NCI-H1436 (cell line): ENCODE data around the gene RANBP1.

ENCODE experiments used
- DNase-seq: peaks from one replicate; lab custom pipeline; 2025; lab: John Stamatoyannopoulos, UW

RANBP1 gene

DNA sequence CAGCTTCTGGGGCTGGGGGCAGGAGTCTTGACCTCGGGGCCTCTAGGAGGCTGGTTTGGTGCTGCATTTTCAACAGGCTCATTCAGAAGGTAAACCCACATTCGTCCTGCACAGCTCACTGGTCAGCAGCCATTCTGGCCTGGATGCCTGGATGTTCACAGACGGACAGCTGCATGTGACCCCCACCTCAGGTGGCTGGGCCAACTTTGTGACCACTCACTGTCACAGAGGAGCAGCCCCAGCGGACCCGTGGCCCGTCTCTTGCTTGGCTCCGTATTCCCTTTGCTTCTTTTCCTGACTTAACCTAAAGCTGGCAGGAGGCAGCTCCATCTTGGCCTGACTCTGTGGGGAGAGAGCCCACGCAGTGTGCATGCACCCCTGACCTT is 27.6 kb upstream of the RANBP1 start:
- no peak for DNase-seq

DNA sequence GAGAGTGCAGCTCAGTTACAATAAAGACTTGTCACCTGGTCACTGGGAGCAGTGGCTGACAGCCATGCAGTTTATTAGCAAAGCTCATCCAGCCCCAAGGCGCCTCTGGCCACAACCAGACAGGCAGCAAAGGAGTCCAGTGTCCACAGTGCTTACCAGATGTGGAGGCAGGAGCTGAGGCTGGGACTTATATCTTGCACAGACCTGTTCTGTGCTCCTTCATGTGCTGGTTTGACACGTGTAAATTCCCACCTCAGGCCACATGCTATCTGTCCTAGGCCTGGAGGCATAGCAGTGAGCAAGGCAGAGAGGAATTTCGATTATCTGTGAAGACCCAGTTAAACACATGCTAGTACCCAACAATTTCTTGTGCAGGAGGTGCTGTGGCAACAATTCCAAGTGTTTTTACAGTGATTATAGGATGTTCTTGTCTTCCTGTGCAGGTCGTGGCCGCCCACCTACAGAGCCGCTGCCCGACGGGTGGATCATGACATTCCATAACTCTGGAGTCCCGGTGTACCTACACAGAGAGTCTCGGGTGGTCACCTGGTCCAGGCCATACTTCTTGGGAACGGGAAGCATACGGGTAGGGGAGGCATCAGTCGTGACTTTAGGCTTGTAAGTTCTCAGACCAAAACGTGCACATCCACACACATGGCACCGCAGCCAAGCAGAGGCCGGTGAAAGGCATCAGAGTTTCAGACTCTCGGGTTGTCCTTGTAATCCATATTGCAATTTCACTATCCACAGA is 26.5 kb upstream of the RANBP1 start:
- no peak for DNase-seq

DNA sequence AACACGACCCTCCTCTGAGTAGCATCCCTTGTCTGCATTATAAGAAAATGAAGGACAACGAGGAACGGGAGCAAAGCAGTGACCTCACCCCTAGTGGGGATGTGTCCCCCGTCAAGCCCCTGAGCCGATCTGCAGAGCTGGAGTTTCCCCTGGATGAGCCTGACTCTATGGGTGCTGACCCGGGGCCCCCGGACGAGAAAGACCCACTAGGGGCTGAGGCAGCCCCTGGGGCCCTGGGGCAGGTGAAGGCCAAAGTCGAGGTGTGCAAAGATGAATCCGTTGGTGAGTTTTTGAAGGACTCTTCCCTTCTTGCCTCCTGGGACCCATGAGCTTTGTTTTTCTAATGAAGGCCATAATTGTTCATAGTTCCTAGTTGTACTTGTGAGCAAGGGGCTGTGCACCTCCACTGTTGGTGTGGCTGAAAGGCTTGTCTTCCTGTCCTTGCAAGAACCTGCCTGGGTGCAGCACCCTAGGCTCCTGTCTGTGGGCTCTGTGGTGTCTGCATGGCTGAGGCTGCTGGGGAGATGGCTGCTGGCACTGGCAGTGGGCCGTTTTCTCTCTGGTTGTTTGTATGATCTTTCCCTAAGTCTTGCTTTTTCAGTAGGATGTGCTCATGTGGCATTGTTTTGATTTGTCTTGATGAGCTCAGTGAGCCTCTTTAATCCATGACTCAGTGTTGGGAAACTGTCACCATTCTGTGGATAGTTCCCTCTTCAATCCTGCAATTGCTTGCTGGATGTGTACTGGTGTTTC is 25.8 kb upstream of the RANBP1 start:
- no peak for DNase-seq

DNA sequence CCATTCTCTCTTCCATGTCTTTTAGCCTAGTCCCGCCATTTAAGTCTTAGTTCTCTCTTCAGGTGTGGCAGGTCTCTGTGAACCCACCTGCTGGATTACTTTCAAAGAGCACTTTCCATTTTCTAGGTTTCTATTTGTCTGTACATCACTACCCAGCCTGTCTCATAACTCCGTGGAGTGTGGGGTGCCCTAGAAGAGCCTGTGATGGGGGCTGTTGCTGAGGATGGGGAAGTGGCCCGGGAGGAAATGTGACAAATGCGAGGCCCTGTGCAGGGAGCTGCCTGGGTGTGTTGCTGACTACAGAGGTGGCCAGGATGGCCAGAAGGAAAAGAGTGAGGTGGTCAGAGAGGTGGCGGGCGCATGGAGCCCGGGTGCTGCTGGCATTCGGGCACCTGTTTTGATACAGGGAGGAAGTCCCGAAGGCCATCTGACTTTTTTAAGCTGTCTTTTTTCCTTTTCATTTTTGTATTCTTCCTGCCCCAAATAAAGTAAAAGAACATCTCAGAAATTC is 25.1 kb upstream of the RANBP1 start:
- DNase-seq, result no peak

DNA sequence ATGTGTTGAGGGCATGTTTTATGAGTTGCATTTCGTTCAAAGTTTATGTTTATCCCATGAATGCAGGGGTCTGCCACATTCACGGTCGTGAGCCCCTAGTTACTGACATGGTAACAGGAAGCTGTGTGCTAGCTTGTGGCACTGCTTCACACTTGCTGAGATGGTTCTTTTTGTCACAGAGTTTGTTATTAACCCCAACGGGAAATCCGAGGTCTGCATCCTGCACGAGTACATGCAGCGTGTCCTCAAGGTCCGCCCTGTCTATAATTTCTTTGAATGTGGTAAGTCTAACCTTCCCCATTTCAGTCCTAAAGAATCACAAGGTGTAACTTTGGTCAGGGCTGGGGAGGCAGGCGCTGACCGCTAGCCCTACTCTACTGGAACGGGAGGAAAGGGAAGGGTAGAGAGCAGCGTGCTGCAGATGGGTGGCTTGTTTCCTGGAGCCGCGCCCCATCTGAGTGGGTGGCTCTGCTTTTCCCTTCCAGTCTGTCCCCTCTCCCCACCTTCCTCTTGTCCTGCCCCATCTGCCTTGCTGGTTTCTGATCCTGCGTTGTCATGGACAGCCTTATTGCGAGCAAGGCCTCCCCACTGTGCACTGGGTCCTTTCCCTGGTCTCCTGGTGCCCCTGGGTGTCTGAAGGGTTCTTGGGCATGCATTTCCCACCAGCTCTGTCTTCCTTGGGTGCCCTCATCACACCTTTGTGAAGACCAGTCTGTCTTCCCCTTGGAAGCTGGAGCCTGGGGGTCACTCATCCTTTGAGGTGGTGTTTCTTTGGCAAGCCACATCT is 24.0 kb upstream of the RANBP1 start:
- DNase-seq, result no peak

DNA sequence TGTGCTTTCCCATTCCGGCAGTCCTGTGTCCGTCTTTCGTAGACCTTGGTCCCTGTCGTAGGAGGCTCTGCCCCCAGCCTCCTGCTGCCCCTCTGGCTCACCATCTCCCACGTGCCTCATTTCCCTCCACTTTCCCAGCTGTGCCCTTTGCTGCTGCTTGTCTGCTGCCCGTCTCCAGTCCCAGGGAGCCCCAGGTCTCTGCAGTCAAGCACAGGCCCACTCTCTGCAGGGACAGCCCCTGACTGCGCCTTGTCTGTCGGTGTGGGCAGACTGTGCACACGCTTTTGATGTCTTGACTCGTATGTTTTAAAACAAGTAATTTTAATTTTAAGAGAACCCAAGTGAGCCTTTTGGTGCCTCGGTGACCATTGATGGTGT is 23.4 kb upstream of the RANBP1 start:
- no peak for DNase-seq

DNA sequence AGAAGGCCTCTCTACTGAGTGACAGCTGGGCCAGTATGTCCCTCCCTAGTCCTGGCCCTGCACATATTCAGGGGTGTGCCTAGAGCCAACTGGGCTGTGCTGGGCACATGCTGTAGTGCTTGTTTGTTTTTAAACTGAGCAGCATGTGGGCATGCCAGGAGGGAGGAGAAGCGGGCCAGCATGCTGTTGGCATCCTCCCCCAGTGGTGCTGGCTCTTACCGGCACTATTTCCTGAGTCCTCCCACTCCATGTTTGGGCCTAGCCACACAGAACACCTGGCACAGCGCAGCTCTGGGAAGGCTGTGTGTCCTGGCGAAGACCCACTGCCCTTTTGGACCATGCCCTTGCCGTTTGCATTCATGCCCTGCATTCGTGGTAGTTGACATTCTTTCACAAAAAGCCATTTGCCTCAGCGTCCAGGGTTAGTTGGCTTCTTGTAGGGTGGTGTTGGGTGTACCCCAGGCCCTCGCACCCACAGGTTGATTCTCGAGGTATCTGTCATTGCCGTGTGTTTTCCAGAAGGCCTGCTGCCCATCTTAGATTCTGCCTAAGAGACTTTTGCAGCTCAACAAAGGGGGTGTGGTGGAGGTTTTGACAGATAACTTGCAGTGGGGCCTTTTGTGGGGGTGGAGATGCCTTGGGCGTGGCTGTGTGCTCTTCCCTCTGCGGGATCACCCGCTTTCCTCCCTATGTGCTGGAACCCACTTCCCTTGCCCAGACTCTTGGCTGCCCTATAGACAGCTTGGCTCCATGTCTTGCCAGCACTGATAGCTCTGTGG is 22.3 kb upstream of the RANBP1 start:
- DNase-seq, result no peak

DNA sequence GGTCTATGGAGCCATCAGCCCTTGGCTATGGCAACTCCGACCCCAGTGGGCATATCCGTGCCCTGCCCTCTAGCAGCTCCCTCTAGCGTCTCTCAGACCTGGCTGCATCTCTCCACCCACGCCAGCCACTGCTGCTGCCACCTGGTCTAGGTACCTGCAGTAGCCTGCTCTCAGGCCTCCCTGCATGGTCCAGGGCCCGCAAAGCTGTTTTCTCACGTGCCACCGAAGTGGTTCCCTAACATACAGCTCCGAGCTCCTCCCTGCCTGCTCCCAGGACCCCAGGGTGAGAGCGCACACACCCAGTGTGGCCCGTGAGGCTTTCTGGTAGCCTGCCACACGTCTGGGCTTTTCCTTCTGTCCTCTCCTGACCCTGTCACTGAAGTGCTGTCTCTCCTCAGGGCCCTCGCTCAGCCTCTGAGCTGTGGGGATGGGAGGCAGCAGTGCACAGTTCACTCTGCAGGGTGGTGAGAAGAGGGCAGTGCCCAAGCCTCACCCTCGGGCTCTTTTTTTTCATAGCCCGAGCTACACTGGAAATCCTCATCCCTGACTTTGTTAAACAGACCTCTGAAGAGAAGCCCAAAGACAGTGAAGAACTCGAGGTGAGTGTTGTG is 21.6 kb upstream of the RANBP1 start:
- no peak for DNase-seq

DNA sequence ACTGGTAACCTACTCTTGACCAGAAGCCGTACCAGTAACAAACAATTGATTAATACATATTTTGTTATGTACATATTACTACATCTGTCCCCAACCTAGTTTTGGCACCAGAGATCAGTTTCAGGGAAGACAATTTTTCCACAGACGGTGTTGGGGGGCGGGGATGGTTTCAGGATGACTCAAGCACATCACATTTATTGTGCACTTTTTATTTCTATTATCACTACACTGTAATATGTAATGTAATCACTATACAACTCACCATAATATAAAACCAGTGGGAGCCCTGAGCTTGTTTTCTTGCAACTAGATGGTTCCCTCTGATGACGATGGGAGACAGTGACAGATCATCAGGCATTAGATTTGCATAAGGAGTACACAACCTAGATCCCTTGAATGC is 20.4 kb upstream of the RANBP1 start:
- no peak for DNase-seq

DNA sequence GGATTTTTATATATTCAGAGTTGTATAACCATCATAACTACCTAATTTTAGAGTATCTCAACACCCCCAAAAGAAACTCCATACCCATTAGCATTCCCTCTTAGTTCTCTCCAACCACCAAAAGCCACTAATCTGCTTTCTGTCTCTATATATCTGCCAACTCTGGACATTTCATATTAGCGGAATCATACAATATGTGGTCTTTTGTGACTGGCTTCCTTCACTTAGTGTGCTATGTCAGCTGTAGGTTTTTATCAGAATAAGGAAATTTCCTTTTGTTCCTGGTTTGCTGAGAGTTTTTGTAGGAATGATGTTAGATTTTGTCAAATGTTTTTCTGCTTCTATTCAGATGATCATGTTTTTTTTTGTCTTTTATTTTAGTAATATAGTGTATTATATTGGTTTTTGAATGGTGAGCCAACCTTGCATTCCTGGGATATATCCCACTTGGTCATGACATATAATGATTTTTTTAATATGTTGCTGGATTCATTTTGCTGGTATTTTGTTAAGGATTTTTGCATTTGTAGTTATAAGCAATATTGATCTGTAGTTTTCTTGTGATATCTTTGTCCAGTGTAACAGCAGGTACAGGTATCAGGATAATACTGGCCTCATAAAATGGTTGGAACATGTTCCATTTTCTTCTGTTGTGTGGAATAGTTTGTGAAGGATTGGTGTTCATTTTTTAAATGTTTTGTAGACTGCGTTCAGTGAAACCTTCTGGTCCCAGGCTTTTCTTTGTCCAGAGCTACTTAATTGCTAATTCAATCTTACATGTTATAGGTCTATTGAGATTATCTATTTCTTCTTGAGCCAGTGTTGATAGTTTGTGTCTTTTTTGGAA is 19.1 kb upstream of the RANBP1 start:
- DNase-seq, result no peak

DNA sequence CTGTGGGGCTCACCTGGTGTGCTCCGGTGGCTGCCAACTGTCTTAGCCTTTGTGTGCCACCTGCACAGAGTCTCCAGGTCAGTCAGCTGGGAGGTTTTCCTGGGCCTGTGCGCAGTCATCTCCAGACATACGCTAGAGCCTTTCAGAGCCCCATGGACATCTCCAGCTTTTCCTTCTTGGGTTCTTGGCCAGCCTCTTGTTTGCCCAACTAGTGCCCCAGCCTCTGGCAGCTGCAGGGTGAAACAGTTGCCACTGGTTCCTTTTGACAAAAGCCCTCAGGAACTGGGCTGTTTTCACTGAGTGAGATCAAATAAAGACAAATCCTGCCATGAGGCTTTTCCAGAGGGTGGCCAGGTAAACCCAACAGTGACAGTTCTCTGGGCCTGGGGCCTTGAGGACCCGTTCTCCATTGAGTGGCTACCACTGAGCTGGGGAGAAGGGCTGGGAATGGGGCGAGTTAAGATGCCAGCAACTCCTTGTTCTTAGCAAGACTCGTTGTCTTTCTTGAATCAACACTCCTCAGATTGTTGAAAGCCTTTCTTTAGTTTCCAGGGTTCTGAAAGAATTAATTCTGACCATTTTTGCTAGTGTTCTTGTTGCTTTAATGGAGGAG is 16.7 kb upstream of the RANBP1 start:
- no peak for DNase-seq

DNA sequence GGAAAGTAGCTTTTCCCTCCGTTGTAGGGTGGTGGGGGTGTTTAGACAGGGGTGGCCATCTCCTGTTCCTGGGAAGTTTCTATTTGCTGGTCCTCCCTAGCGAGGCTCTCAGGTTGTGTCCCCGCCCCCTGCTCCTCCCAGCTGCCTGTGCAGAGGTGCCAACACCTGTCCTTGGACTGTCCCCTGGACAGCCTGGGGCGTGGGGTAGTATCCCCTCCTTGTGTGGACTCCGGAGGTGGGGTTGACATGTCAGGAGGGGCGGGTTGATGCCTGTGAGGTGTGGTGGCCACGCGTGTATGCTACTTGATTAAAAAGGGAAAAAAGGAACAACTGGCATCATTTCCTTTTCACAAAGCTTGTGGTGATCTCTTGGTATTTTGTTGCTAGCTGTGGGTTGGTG is 14.3 kb upstream of the RANBP1 start:
- DNase-seq, result no peak

DNA sequence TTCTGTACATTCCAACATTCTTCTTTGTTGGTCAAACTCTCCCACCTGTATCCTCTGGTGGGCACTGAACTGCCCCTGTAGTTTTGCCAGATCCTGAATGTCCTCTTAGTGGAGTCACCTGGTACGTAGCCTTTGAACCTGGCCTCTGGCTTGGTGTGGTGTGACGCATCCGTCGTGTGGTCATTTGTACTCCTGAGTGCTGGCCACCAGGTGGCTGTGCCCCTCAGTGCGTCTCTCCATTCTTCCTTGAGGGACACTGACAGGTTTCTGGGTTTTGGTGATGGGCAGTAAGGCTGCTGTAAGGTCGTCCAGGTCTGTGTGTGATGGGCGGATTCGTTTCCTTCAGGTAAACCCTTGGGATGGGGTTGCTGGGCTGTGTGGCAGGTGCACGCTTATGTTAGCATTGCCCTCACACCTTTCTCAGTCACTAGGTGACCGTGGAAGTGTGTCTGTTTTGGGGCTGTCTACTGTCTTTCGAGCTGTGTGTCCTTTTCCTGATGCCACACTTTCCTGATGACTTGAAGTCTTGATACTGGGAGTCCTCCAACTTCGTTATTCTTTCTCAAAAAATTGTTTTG is 13.6 kb upstream of the RANBP1 start:
- DNase-seq, result no peak

DNA sequence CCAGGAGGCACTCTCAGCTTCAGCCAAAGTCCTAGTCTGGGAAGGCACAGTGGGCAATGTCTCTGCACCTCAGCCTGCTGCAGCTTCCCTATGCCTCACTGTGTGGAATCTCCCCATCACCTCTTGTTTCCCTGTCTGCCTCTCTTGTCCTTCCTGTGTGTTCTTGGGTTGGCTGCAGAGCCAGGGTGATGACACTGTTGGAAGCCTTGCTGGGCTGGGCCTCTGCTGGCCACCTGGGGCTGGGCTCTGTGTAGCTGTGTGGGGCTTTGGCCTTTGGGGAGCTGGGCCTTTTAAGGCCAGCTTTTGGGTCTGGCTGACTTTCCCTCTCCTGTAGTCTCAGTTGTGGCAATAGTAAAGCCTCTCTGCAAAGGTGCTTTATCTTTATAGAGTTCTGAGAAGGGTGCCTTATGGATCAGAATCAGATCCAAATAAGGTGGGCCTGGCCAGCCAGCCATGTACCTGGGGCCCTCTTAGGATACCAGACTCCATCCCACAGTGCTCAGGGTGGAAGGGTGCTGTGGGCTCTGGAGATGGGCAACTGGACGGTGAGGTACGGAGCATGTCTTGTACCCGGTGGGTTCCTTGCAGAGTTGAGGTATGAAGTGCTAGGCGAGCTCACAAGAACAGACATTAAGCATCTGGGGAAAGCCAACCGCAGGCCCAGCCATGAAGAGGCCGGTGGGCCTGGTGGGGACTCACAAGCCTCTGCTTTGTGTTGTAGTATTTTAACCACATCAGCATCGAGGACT is 10.3 kb upstream of the RANBP1 start:
- DNase-seq, result no peak

DNA sequence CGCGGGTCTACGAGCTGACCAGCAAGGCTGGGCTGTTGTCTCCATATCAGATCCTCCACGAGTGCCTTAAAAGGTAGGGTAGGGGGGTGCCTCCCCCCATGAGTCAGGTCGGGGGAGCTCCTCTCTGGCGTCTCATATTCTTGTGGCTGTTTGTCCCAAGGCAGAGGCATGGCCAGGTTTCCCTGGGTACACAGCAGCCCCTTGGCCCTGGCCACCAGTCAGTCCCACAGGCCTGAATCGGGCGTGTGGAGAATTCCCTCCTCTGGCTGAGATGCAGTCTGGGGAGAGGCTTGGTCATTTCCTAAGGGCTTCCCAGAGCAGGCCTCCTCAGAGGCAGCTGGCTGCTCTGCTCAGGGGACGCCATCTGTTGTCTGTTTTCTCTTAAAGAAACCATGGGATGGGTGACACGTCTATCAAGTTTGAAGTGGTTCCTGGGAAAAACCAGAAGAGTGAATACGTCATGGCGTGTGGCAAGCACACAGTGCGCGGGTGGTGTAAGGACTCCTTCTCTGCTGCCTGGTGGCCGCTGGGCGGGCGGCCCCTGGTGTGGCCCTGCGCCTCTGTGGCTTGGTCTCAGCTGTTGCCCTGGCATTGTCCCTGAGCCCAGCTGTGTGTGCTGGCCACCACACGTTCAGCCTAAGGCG is 9.6 kb upstream of the RANBP1 start:
- DNase-seq, result no peak

DNA sequence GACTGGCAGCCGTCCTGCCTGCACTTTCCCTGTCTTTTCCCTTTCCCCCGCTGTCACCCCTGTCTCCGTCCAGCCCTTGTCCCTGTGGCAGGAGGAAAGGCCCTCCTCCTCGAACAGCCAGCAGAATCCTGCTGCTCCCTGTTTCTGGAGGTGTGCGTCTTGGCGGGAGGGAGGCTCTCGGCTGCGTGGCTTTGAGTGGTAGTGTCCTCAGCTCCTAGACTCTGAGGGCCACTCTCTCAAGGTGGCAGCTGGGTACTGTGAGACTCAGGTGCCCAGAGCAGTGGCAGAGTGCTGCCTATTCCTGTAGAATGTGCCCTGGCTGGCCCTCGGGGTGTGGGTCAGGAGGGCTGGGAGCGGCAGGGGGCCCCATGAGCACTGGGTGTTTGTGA is 9.1 kb upstream of the RANBP1 start:
- no peak for DNase-seq

DNA sequence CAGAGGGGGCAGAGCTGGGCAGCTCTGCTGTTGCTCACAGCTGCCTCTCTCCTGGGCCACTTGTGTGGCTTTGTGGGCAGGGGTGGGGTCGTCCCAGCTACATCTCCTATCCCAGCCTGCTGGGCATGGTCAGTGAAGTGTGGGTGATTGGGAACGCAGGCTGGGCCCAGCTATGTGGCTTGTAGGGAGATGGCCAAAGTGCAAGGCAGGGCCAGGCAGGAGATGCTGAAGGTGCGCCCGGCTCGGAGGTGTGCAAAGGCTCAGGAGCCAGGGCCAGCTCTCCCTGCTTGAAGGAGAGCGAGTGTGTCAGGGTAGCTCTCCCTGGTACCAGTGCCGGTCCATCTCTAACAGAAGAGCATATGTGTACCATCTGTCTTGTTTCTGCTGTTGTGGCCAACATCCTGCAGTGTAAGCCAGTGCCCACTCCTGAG is 8.4 kb upstream of the RANBP1 start:
- DNase-seq, result no peak

DNA sequence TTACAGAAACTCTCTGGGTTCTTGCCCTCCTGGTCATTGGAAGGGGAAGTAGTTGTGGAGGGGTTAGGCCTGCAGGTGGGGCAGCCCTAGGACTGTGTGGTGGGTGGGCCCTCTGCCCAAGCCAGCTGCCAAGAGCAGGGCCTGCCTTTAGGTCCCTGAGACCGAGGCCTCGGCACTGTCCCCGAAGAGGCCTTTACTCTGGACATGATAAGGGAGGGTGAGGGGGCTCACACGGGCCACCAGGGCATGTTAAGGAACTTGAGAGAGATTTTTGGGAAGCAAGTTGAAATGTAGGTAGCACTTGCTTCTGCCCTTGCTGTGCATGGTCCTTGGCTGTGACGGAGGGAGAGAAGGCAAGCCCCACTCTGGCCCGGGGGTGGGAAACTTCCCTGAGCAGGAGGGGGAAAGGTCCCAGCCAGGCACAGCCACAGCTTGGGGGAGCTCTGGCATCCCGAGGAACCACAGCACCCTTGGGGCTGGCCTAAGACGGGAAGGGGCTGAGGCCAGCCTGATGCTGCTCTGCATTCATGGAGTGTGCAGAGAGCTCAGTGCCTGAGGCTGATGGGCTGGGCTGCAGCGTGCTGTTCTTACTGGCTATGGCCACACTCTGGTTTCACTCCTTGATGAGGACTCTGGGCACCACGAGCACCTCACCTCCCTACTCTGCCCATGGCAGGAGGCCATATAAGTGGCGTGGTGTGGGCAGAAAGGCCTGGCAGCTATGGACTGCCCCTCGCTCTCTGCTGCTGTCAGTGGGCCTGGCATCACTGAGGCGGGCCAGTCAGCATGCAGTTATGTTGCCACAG is 7.8 kb upstream of the RANBP1 start:
- no peak for DNase-seq
